Fibroblast of upper back skin (primary cell): ENCODE data around the gene DNAJB1.

Source experiments
- DNase-seq: peaks from one replicate; pipeline ENCODE4 v3.0.0-alpha.2; 2013

Gene DNAJB1

DNA sequence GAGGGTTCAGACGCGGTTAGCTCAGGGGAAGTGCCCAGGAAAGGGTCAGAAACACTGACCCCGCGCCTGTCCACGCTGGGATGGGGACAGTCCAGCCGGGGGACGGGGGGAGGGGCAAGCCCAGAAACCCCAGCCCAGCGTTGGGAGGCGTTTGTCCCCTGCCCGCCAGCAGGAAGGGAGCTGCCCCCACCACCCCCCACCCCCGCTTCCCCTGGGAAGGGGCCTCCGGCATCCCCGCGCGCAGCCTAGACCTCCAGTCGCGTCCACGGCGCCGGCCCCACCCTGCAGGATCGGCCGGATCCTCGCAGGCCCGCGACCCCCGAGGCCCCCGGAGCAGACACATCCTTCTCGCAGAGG, 22.5 kb downstream of the DNAJB1 start:
- DNase-seq, result no peak

DNA sequence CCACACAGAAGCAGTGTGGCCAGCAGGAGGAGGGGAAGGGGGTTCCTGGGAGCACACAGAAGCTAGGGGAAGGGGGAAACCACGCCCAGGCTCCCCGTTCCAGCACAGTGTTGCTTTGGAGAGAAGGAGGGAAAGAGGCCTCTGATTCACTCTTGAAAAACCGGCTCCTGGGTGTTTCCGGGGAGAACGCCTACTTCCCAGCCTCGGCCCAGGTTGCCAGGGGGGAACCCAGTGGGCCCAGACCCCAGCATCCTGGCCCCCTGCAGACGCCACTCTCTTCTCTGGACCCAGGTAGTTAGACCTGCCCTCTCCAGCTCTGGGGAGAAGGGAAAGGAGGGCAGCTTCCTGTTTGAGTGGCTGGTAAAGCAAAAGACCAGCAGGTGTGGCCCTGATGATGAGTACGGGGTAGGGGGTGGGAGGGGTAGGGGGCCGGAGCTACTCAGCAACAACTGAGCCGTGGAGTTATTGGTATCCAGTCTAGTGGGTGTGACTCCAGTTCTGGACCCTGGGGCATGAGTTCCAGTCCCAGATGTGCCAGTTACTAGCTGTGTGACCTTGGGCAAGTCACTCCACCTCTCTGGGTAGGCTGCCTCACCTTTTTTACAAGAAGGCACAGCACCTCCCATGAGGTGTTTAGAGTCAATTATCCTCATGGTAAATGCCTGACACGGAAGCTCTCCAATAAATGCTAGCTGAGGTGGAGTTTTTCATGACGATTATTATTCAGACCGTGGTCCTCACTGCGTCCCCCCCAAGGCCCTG, 23.1 kb downstream of the DNAJB1 start:
- no peak for DNase-seq

DNA sequence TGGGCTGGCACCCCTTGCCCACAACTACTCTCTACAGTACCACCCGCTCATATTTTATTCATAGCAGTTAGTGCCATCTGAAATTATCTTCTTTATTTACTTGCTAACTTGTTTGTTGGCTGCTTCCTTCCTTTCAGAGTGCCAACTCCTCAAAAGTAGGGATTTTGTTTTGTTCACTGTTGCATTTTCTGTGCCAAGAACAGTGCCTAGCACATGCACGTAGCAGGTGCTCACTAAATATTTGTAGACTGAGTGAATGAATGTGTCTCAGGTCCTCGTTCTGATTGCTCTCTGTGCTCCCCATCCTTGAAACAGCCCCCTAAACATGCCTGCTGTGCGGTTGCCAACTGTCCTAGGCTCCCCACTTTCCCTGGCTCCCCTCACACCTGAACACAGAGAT, 23.8 kb downstream of the DNAJB1 start:
- no peak for DNase-seq

DNA sequence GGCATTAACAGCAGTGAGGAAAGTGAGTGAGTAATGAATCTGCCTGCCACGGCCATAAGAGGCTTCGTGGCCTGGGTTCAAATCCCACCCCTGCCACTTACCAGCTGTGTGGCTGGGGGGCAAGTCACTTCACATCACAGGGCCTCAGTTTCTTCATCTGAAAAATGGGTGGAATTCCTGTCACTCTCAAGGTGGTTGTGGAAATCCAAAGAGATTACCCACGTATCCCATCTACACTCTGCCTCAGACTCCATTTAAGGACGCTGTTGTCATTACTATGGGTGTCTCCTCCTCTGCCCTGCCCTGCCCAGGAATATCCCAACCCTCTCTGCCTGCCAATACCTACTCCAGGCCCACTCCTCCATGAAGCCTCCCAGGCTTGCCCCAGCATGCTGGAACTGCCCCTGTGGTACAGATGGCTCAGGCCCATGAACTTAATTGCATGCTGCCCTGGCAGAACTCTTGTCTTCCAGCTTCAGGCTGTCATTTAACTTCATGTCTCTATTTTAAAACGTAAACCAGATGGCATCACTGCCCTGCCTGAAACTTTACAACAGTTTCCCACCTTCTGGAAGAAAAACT, 25.4 kb downstream of the DNAJB1 start:
- no peak for DNase-seq

DNA sequence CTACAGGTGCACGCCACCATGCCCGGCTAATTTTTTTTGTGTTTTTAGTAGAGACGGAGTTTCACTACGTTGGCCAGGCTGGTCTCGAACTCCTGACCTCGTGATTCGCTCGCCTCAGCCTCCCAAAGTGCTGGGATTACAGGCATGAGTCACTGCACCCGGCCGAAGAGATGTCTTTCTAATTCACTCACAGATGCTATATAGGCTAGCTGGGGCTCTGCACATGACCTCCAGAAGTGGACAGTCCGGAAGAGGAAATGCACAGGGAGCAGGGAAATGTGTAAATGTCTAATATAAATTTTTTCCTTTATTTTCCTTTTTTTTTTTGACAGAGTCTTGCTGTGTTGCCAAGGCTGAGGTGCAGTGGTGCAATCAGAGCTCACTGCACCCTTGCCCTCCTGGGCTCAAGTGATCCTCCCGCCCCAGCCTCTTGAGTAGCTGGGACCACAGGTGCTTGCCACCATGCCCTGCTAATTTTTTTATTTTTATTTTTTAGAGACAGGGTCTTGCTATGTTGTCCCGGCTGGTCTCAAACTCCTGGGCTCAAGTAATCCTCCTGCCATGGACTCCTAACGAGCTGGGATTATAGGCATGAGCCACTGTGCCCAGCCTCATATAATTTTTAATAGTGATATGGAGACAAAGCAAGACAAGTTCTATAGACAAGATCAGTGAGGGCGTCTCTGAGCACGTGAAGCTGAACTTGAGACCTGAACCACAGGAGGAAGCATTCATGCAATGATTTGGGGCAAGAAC, 30.6 kb downstream of the DNAJB1 start:
- DNase-seq, result no peak

DNA sequence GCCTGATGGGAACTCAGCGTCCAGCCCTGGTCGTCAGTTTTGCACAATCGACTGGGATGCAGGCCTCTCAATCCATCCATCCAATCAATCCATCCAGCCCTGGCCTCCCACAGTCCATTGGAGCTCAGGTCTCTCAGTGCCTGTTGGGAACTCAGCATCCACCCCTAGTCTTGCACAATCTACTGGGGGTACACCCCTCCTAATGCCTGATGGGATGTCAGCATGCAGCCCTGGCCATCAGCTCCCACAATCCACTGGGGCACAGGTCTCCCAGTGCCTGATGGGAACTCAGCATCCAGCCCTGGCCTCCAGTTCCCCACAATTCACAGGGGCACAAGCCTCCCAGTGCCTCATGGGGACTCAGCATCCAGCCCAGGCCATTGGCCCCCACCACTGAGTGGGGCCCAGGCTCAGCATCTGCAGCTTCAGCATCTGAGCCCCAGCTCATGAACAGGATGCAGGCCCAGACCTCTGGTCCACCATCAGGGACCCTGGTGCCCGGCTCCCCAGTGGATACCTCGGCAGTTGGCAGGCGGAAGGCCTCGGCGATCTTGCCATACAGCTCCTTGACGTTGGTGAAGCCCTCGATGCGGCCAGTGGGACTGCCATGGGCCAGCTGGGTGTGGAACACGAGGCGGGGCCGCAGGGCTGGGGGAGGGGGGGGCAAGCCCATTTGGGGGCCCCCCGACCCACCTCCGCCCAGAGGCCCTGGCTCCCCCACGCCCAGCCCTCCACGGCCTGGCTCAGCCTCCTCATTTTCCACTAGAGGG, 35.8 kb downstream of the DNAJB1 start:
- no peak for DNase-seq

DNA sequence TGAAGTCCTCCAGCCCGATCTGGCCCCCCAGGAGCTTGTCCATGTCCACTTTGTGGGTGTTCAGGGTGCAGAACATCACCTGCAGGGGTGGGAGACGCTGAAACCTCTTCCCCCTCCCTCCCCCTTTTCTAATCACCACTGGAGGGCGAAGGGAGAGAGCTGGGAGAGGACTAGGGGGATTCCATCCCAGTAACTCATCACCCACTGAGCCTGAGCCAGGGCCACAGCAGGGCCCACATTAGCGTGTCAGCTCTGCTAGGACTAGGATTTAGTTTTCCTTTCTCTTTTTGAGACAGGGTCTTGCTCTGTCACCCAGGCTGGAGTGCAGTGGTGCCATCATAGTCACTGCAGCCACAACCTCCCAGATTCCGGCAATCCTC, 37.5 kb downstream of the DNAJB1 start:
- peak; percentile 63 for DNase-seq

DNA sequence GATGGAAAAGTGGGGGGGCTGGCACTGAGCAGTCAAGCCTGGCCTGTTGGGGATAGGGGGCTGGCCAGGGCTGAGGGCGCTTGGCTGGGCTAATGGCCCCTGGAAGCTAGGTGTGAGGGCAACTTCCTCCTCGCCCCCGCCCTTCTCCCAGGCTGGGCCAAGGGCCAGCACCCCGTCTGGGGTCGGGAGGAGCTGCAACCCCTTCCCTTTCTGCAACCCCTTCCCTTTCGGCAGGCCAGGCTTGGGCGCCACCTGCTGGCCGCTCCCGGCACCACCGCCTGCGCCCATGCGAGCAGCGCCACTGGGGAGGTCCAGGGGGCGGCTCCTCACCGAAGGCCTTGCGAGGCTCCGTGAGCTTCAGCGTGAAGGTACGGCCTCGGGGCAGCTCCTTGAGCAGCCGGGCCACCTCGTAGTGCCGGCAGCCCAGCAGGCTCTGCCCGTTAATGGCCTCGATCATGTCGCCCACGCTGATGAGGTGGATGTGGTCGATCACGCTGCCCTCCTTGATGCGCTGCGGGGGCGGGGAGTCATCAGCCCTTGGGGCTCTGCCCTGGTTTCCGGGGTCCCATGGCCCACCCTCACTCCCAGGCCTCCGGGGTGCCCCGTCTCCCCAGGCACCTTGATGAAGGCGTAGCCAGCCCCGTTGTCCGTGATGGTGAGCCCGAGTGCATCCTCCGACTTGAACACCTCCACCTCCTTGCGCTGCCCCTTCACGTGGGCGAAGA, 38.1 kb downstream of the DNAJB1 start:
- DNase-seq, result no peak

DNA sequence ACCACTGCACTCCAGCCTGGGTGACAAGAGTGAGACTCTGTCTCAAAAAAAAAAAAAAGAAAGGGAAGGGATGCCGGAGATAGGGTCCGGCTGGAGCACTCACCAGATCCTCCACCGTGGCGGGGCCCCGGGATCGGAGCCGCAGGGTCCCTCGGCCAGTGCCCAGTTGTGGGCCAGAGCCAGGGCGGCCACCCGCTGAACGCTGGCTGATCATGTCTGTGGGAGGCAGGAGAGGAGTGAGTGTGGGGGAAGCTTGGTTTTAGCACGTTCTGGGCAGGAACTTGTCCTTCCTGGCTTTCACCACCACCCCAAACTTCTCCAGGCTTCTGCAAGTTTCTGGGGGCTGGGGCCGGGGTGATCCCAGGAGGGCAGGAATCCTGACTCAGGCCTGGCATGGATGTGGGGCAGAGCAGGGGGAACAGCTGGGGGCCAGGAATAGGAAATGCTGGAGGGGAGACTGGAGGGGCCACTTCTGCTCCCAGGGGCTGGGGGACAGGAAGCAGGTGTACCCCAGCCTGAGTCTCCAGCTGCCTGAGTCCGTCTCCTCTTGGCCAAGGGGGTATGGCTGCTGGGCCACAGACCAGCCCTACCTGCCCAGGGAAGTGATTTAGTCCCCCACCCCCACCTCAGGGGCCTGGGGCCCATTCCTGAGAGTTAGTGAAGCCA, 38.8 kb downstream of the DNAJB1 start:
- no peak for DNase-seq

DNA sequence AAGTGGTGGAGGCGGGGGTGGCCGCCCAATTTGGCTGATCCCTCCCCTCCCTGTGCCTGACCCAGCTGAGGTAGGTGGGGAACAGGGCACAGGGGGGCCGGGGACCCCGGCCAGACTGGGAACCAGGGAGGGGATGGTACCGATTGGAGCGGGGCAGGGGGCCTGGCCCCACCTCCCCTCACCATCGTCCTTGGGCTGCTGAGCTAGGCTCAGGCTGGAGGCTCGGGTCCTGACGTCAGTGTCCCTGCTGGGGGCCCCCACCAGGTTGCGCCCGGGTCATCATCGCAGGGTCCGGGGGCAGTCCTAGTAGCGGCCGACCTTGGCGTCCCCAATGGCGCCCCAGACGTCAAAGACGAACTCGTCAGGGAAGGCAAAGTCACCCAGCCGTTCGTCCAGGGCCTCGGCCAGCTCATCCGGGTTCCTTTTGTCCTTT, 40.1 kb downstream of the DNAJB1 start:
- DNase-seq, result no peak

DNA sequence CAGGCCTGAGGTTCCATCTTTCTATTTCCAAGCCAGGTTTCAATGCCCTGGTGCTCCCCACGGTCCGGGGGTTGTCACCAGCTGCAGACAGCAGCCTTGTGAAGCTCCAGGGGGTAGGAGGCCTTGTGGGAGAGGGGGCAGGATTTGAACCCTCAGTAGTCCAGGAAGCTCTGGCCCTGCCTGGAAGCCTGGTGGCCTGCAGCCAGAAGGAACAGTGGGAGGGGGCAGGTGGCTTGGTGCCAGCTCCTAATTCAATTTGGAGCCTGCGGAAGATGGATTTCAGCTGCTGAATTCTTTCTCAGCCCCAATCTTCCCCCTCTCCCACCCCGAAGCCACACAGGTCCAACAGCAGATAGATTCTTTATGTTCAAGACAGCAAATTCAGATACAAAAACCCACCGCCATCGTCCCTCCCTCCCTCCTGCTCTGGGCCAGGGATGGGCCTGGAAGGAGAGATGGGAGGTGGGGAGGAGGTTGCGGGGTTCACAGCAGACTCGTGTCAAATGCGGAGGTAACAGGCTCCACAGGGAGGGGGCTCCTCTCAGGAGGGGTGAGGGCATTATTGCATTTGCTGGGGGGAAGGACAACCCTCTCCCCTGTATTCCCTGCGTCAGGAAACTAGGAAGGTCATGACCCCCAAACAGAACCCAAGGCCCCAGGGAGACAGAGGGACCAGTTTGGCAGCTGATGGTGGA, 40.6 kb downstream of the DNAJB1 start:
- peak; percentile 76 for DNase-seq

DNA sequence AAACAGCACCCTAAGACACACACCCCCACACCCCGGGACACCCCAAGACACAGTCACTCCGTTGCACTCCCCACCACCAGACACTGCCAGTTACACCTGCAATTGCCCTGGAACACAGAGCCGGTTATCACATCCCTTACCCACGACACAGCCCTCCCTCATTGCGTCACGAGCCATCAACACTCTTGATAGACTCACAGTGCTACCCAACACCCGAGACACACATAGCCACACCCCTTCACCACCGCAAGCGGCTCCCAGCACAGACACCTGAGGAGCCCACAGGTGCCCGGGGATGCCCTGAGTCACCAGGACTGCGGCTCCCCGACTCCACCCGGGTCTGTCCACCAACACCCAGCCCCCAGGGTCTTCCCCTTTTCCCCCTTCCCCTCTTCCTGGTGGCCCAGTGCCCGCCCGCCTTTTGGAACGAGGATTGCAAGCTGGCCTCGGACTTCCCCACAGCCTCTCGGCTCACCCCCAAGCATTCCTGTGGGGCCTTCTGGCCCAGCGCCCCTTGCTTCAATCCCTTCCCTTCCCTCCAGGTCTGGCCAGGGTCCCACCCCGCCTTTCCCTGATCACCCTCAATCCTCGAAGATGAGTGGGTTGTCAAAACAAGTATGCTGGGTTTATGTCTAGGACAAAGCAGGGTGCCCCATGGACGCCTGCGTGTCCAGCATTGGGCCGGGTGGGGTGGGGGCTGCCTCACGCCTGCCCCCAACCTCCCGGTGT, 41.4 kb downstream of the DNAJB1 start:
- DNase-seq, result peak; percentile 84

DNA sequence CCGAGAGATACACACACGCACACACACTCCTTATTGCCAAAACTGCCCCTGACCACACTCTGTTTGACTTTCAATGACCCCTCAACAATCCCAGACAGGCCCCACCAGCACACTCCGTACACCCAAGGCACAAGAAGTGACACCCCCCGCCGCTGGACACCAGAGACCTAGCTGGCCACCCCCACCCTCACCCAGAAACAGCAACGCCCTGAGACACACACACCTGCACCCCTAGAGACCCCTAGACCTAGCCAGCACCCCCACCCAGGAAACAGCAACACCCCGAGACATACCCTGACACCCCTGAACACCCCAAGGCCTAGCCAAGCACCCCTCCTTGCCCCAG, 41.9 kb downstream of the DNAJB1 start:
- no peak for DNase-seq

DNA sequence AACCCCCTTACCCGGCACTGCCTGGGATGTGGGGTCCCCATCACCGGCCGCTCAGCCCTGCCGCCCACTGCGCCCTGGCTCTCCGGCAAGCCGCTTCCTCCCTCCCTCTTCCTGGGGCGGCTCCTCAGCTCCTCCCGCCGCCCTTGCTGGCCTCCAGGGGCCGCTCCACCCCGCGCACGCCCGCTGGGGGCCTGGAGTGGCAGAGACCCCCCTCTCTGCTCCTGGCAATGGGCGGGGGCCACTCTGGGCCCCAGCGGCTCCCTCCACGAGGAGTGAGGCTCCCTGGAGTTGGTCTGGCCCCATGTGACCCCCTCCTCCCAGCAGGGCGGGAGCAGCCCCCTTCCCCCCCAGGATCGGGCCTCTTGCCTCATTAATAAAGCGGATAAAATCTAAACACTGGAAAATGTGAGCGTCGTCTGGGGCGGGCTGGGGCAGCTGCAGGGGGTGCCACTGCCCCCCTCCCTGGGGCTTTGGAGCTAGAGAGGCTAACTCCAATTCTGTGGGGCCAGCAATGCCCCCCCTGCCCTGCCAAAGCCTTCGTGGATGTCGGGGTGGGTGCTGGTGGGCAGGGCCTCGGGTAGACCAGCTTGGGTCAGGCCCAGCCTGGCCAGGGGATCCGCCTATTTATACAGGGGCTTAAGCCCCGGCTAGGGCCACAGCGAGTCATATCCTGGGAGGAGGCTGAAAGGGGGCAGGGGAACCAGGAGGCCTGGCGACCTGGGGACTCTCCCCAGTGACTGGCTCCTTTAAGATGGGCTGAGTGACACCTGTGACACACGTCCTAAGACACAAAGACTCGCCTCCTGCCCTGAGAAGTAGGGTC, 42.7 kb downstream of the DNAJB1 start, which contains the start of gene PTGER1:
TSS of gene PTGER1 (minus strand) at position 104 of the 823 bp plus-strand sequence. CDS start 1,034 bp downstream, outside the sequence.
- peak; percentile 32 for DNase-seq

DNA sequence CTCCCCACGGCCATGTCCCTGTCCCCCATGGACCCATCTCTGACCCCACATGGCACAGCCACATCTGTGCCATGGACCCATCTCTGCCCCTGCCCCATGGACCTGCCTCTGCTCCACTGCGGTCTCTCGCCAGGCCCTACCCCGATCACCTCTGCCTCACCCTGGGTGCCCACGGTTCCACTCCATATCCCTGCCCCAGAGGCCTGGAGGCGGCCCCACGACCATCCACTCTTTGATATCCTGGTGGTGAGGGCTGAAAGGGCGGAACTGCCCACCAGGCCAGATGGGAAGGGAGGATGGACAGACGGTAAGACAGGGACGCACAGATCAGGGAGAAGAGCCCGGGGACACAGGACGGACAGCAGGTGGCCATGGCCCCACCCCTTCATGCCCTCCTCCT, 43.4 kb downstream of the DNAJB1 start:
- no peak for DNase-seq

DNA sequence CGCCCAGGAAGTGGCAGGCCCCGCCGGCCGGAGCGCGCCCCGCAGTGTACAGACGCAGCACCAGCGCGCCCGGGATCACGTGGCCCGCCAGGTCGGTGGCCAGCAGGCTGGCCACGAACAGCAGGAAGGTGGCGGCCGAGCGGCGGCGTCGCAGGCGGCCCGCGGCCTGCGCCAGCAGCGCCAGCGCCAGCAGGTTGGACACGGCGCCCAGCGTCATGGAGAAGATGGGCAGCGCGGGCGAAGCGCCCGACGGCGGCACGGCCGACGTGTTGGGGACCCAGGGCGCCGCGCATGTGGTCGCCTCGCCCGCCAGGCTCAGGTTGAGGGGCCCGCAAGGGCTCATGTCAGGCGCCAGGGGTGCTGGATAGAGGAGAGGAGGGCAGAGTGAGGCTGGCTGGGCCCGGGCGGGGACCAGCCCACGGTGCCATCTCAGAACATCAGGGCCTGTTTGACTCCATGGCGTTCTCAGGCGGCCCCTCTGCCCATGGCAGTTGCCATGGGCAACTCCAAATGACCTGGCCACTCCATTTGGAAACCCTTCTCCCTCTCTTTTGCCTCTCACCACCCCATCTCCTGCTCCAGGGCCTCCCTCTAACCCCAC, 44.1 kb downstream of the DNAJB1 start:
- no peak for DNase-seq

DNA sequence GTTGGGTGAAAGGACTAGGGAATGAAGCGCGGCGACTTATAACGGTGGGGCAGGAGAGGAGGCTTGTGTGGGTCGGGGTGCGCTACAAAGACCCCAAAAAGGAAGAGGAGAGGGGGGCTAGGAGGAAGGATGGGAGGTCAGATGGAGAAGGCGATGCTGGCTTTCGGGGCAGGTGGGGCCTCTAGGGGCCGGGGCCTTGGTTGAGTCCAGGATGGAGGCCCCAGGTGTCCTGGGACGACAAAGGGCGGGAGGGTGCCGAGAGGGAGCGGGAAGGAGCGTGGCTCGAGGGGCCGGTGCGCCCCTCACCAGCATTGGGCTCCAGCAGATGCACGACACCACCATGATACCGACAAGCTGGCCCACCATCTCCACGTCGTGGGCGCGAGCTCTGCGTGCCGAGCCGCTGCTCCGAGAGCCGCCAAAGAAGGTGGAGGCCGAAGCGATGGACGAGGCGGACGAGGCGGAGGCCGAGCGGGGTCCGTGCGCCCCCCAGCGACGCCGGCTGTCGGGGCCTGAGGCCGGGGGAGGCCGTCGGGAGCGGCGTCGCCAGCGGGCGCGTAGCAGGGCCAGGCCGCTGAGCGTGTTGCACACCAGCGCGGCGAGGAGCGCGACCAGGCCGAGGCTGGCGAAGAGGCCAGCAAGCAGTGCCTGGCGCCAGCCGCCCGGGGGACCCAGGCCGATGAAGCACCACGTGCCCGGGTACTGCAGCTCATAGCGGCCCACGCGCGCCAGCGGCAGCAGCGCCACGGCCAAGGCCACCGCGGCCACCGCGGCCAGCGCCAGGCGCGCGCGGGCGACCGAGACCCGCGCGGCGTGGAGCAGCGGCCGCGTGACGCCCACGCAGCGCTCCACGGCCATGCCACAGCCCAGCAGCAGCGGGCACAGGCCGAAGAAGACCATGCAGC, 44.9 kb downstream of the DNAJB1 start:
- DNase-seq, result no peak
